ENCODE measurements around the gene METTL25B. TPM values are rescaled to one million over a fixed set of nuclear protein-coding genes. Genes with fewer than 3 reads are reported as not detected.

The METTL25B gene
- total and polyA plus RNA-seq, 2 experiments from 2014 or later = 18.3 to 21.1 TPM

GRCh38 chr1:156772222-156772621 is 44.0 kb downstream of the METTL25B start:
- Mint-ChIP-seq H3K27me3 (ENCODE audit: insufficient read depth, low read depth, poor library complexity) (peaks cover 8% of the 10 kb centered on the region), H3K9me3 (no peaks in the 10 kb centered on the region), H3K27ac (no peak overlapping the region), H3K4me3 (no peak overlapping the region), H3K4me1 (peaks cover 31% of the 10 kb centered on the region), H3K36me3 (ENCODE audit: low read depth) (peaks cover 40% of the 10 kb centered on the region)
- TF ChIP-seq CREB1 (CRISPR knock-in tag; IDR thresholded peaks at IDR 0.05; ENCODE audit: low read depth) (no peak), ZNF114 (CRISPR knock-in tag; IDR thresholded peaks at IDR 0.05) (no peak), POLR2AphosphoS5 (IDR thresholded peaks at IDR 0.05; ENCODE audit: low read depth) (no peak)
- TF ChIP-seq, protein P1, sequence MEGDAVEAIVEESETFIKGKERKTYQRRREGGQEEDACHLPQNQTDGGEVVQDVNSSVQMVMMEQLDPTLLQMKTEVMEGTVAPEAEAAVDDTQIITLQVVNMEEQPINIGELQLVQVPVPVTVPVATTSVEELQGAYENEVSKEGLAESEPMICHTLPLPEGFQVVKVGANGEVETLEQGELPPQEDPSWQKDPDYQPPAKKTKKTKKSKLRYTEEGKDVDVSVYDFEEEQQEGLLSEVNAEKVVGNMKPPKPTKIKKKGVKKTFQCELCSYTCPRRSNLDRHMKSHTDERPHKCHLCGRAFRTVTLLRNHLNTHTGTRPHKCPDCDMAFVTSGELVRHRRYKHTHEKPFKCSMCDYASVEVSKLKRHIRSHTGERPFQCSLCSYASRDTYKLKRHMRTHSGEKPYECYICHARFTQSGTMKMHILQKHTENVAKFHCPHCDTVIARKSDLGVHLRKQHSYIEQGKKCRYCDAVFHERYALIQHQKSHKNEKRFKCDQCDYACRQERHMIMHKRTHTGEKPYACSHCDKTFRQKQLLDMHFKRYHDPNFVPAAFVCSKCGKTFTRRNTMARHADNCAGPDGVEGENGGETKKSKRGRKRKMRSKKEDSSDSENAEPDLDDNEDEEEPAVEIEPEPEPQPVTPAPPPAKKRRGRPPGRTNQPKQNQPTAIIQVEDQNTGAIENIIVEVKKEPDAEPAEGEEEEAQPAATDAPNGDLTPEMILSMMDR (conservative IDR thresholded peaks at IDR 0.05; ENCODE audit: low read depth in 2 of 2) = peak in 1 of 2 experiments; percentile 18; a peak in 1 of 4 replicates
- TF ChIP-seq, protein P2, sequence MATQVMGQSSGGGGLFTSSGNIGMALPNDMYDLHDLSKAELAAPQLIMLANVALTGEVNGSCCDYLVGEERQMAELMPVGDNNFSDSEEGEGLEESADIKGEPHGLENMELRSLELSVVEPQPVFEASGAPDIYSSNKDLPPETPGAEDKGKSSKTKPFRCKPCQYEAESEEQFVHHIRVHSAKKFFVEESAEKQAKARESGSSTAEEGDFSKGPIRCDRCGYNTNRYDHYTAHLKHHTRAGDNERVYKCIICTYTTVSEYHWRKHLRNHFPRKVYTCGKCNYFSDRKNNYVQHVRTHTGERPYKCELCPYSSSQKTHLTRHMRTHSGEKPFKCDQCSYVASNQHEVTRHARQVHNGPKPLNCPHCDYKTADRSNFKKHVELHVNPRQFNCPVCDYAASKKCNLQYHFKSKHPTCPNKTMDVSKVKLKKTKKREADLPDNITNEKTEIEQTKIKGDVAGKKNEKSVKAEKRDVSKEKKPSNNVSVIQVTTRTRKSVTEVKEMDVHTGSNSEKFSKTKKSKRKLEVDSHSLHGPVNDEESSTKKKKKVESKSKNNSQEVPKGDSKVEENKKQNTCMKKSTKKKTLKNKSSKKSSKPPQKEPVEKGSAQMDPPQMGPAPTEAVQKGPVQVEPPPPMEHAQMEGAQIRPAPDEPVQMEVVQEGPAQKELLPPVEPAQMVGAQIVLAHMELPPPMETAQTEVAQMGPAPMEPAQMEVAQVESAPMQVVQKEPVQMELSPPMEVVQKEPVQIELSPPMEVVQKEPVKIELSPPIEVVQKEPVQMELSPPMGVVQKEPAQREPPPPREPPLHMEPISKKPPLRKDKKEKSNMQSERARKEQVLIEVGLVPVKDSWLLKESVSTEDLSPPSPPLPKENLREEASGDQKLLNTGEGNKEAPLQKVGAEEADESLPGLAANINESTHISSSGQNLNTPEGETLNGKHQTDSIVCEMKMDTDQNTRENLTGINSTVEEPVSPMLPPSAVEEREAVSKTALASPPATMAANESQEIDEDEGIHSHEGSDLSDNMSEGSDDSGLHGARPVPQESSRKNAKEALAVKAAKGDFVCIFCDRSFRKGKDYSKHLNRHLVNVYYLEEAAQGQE (IDR thresholded peaks at IDR 0.05; ENCODE audit: unreplicated experiment) = no peak
- DNase-seq (ENCODE audit: low spot score) = no peak
- Histone ChIP-seq H3K4me3 (no peak overlapping the region), H3K9me2 (ENCODE audit: insufficient read depth) (no peaks in the 10 kb centered on the region), H3K27ac (ENCODE audit: low read depth) (no peak overlapping the region), H4K20me1 (replicated peaks; ENCODE audit: insufficient read depth) (peaks cover 76% of the 10 kb centered on the region), H3K4me1 (ENCODE audit: insufficient read depth) (peaks cover 25% of the 10 kb centered on the region), H3K36me3 (ENCODE audit: insufficient read depth) (peaks cover 7% of the 10 kb centered on the region), H3K4me2 (no peak overlapping the region), H3F3A (replicated peaks; ENCODE audit: low read depth) (peaks cover 18% of the 10 kb centered on the region), H2AFZ (no peak overlapping the region), H3K27me3 (ENCODE audit: insufficient read depth) (no peaks in the 10 kb centered on the region), H3K79me2 (replicated peaks; ENCODE audit: insufficient read depth) (peaks cover 95% of the 10 kb centered on the region)
- ATAC-seq = no peak

- no peak for DNase-seq (ENCODE audit: low spot score)
- no peaks in the 10 kb centered on the region for H3K9me2 ChIP-seq (ENCODE audit: insufficient read depth)
- peaks cover 31% of the 10 kb centered on the region for H3K4me1 Mint-ChIP-seq
- H3K4me3 ChIP-seq = no peak overlapping the region
- H2AFZ ChIP-seq = no peak overlapping the region
- no peak overlapping the region for H3K27ac ChIP-seq (ENCODE audit: low read depth)
- no peaks in the 10 kb centered on the region for H3K9me3 Mint-ChIP-seq
- H4K20me1 ChIP-seq (replicated peaks; ENCODE audit: insufficient read depth) = peaks cover 82% of the 10 kb centered on the region
- no peak for ATAC-seq
- peaks cover 25% of the 10 kb centered on the region for H3K4me1 ChIP-seq (ENCODE audit: insufficient read depth)
- H3K36me3 ChIP-seq (ENCODE audit: insufficient read depth) = peaks cover 7% of the 10 kb centered on the region
- H3K27me3 Mint-ChIP-seq (ENCODE audit: insufficient read depth, low read depth, poor library complexity) = peaks cover 11% of the 10 kb centered on the region
- H3K27ac Mint-ChIP-seq = no peak overlapping the region
- H3K27me3 ChIP-seq (ENCODE audit: insufficient read depth) = no peaks in the 10 kb centered on the region
- no peak overlapping the region for H3K4me3 Mint-ChIP-seq
- H3K4me2 ChIP-seq = no peak overlapping the region
- peaks cover 100% of the 10 kb centered on the region for H3K79me2 ChIP-seq (replicated peaks; ENCODE audit: insufficient read depth)
- peaks cover 18% of the 10 kb centered on the region for H3F3A ChIP-seq (replicated peaks; ENCODE audit: low read depth)
- peaks cover 43% of the 10 kb centered on the region for H3K36me3 Mint-ChIP-seq (ENCODE audit: low read depth)
- no peak for TF ChIP-seq JUNB (IDR thresholded peaks at IDR 0.05; ENCODE audit: unreplicated experiment)
- TF ChIP-seq, protein P3, sequence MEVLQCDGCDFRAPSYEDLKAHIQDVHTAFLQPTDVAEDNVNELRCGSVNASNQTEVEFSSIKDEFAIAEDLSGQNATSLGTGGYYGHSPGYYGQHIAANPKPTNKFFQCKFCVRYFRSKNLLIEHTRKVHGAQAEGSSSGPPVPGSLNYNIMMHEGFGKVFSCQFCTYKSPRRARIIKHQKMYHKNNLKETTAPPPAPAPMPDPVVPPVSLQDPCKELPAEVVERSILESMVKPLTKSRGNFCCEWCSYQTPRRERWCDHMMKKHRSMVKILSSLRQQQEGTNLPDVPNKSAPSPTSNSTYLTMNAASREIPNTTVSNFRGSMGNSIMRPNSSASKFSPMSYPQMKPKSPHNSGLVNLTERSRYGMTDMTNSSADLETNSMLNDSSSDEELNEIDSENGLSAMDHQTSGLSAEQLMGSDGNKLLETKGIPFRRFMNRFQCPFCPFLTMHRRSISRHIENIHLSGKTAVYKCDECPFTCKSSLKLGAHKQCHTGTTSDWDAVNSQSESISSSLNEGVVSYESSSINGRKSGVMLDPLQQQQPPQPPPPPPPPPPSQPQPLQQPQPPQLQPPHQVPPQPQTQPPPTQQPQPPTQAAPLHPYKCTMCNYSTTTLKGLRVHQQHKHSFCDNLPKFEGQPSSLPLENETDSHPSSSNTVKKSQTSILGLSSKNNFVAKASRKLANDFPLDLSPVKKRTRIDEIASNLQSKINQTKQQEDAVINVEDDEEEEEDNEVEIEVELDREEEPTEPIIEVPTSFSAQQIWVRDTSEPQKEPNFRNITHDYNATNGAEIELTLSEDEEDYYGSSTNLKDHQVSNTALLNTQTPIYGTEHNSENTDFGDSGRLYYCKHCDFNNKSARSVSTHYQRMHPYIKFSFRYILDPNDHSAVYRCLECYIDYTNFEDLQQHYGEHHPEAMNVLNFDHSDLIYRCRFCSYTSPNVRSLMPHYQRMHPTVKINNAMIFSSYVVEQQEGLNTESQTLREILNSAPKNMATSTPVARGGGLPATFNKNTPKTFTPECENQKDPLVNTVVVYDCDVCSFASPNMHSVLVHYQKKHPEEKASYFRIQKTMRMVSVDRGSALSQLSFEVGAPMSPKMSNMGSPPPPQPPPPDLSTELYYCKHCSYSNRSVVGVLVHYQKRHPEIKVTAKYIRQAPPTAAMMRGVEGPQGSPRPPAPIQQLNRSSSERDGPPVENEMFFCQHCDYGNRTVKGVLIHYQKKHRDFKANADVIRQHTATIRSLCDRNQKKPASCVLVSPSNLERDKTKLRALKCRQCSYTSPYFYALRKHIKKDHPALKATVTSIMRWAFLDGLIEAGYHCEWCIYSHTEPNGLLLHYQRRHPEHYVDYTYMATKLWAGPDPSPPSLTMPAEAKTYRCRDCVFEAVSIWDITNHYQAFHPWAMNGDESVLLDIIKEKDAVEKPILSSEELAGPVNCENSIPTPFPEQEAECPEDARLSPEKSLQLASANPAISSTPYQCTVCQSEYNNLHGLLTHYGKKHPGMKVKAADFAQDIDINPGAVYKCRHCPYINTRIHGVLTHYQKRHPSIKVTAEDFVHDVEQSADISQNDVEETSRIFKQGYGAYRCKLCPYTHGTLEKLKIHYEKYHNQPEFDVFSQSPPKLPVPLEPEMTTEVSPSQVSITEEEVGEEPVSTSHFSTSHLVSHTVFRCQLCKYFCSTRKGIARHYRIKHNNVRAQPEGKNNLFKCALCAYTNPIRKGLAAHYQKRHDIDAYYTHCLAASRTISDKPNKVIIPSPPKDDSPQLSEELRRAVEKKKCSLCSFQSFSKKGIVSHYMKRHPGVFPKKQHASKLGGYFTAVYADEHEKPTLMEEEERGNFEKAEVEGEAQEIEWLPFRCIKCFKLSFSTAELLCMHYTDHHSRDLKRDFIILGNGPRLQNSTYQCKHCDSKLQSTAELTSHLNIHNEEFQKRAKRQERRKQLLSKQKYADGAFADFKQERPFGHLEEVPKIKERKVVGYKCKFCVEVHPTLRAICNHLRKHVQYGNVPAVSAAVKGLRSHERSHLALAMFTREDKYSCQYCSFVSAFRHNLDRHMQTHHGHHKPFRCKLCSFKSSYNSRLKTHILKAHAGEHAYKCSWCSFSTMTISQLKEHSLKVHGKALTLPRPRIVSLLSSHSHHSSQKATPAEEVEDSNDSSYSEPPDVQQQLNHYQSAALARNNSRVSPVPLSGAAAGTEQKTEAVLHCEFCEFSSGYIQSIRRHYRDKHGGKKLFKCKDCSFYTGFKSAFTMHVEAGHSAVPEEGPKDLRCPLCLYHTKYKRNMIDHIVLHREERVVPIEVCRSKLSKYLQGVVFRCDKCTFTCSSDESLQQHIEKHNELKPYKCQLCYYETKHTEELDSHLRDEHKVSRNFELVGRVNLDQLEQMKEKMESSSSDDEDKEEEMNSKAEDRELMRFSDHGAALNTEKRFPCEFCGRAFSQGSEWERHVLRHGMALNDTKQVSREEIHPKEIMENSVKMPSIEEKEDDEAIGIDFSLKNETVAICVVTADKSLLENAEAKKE (CRISPR knock-in tag; IDR thresholded peaks at IDR 0.05) = no peak
- TF ChIP-seq EZH2phosphoT487 (IDR thresholded peaks at IDR 0.05; ENCODE audit: unreplicated experiment) = no peak
- no peak for TF ChIP-seq CREB1 (CRISPR knock-in tag; IDR thresholded peaks at IDR 0.05; ENCODE audit: low read depth)
- no peak for TF ChIP-seq EZH2 (IDR thresholded peaks at IDR 0.05; ENCODE audit: low read depth, unreplicated experiment)
Measured at GRCh38 chr1:156772728-156773497, 44.6 kb downstream of the METTL25B start.

Measured in GM23338 (cell line).